Endothelial cell of umbilical vein (primary cell): ENCODE data around the gene MRC2. TPM values are rescaled to one million over a fixed set of nuclear protein-coding genes. Genes with fewer than 3 reads are reported as not detected.

Experiments used
- BruUV-seq: library from RNA; stranded (reverse); fragments of 400-500 nt; replicated peaks from 2 replicates; lab custom pipeline; 2021; lab: Mats Ljungman, UMichigan
- CTCF ChIA-PET: fragments of 300-600, 350-600 bp; sonication (Branson Sonifier 250); formaldehyde crosslinking; loops from one replicate; lab custom pipeline; 2021; ENCODE audit warnings: antibody characterized with exemption, inconsistent platforms; lab: Charles Lee
- POLR2A ChIA-PET: fragments of 300-600, 350-600 bp; sonication (Branson Sonifier 250); formaldehyde crosslinking; loops from one replicate; lab custom pipeline; 2021; ENCODE audit warnings: antibody characterized with exemption, inconsistent platforms; lab: Charles Lee
- DNase-seq: peaks from one replicate; pipeline ENCODE4 v3.0.0-alpha.2; 2011; ENCODE audit warnings: low read depth, low spot score
- FAIRE-seq: peaks from 2 replicates; lab custom pipeline; 2011; peaks lifted over from hg19 to GRCh38; lab: Jason Lieb, UNC
- H2AFZ ChIP-seq: 2 replicates; pipeline ENCODE4 v1.6.0; 2012; ENCODE audit warnings: low read depth, low read length, control low read depth, inconsistent platforms
- H3K27ac ChIP-seq: 2 replicates; pipeline ENCODE4 v1.5.1; 2011; ENCODE audit warnings: low read depth, mild to moderate bottlenecking, control low read depth, low read length, moderate library complexity; ENCODE audit not compliant: insufficient read depth
- H3K27me3 ChIP-seq, 2 experiments: 2 replicates each; pipeline versions ENCODE4 v1.6.0 to v1.6.1; 2011; ENCODE audit warnings: low read length in 2 of 2, mixed read lengths in 1 of 2; ENCODE audit not compliant: control insufficient read depth in 2 of 2, insufficient read depth in 2 of 2
- H3K36me3 ChIP-seq, 2 experiments: 2 replicates in 1 of 2; 3 replicates in 1 of 2; pipeline ENCODE4 v1.5.1; 2011; ENCODE audit warnings: low read length in 2 of 2, mild to moderate bottlenecking in 1 of 2, moderate library complexity in 1 of 2; ENCODE audit not compliant: control insufficient read depth in 2 of 2, insufficient read depth in 2 of 2; ENCODE audit errors: extremely low read depth in 1 of 2
- H3K4me1 ChIP-seq: 3 replicates; pipeline ENCODE4 v1.5.1; 2011; ENCODE audit warnings: mild to moderate bottlenecking, low read length; ENCODE audit not compliant: control insufficient read depth, insufficient read depth; ENCODE audit errors: extremely low read depth
- H3K4me2 ChIP-seq: 2 replicates; pipeline ENCODE4 v1.6.1; 2011; ENCODE audit warnings: low read length, control low read depth, mixed read lengths; ENCODE audit not compliant: insufficient read depth
- H3K4me3 ChIP-seq, 3 experiments: fragments of 200-600 bp in 1 of 3; sonication (generic), shearing (Covaris generic) in 1 of 3; replicated peaks in 1 of 3; 2 replicates each; pipeline ENCODE4 v1.5.1; 2011 to 2016; ENCODE audit warnings: control low read depth in 3 of 3, low read length in 3 of 3, mild to moderate bottlenecking in 2 of 3, inconsistent platforms in 1 of 3, low read depth in 1 of 3, moderate library complexity in 1 of 3; ENCODE audit not compliant: insufficient read depth in 1 of 3
- H3K79me2 ChIP-seq: 2 replicates; pipeline ENCODE4 v1.6.0; 2012; ENCODE audit warnings: low read length, inconsistent platforms; ENCODE audit not compliant: control insufficient read depth, insufficient read depth
- H3K9ac ChIP-seq: replicated peaks from 2 replicates; pipeline ENCODE3; 2011; ENCODE audit warnings: low read length, control low read depth; ENCODE audit not compliant: insufficient read depth; ENCODE audit errors: extremely low read depth
- H3K9me1 ChIP-seq: replicated peaks from 3 replicates; pipeline ENCODE4 v1.6.0; 2011; ENCODE audit warnings: mild to moderate bottlenecking, low read length; ENCODE audit not compliant: control insufficient read depth, insufficient read depth; ENCODE audit errors: extremely low read depth
- H3K9me3 ChIP-seq: replicated peaks from 2 replicates; pipeline ENCODE4 v1.5.1; 2012; ENCODE audit warnings: low read length, inconsistent platforms; ENCODE audit not compliant: control insufficient read depth, insufficient read depth
- H4K20me1 ChIP-seq: replicated peaks from 2 replicates; pipeline ENCODE3; 2011; ENCODE audit warnings: mild to moderate bottlenecking, low read length; ENCODE audit not compliant: control insufficient read depth, insufficient read depth; ENCODE audit errors: extremely low read depth
- EZH2 ChIP-seq: IDR thresholded peaks from 2 replicates; pipeline ENCODE4 v1.6.1; 2012; ENCODE audit warnings: borderline replicate concordance, low read depth, mild to moderate bottlenecking, moderate library complexity, low read length, inconsistent platforms; ENCODE audit not compliant: severe bottlenecking
- FOS ChIP-seq: IDR thresholded peaks from 2 replicates; pipeline ENCODE4 v1.6.1; 2011; ENCODE audit warnings: mild to moderate bottlenecking, low read length, moderate library complexity, borderline replicate concordance; ENCODE audit not compliant: insufficient read depth
- GATA2 ChIP-seq: IDR thresholded peaks from 2 replicates; pipeline ENCODE4 v1.7.0; 2011; ENCODE audit warnings: low read depth, mild to moderate bottlenecking, moderate library complexity, mixed read lengths, low read length; ENCODE audit not compliant: insufficient read length, insufficient read depth
- JUN ChIP-seq: IDR thresholded peaks from 2 replicates; pipeline ENCODE4 v1.6.1; 2011; ENCODE audit warnings: borderline replicate concordance, low read depth; ENCODE audit not compliant: insufficient read length, insufficient read depth
- MAX ChIP-seq: IDR thresholded peaks from 2 replicates; pipeline ENCODE4 v1.6.1; 2011; ENCODE audit not compliant: insufficient read depth, insufficient read length
- MYC ChIP-seq: IDR thresholded peaks from one replicate; pipeline ENCODE4 v1.6.1; 2011; ENCODE audit warnings: mild to moderate bottlenecking, low read depth, low read length
- dilution Hi-C: fragments of 300-500 bp; cut with MboI; formaldehyde crosslinking; loops from one replicate; pipeline ENCODE4 v1.15.0; 2019; ENCODE audit warnings: low sequenced_read_pairs; ENCODE audit not compliant: extremely low pct_ligation_motif_present
- intact Hi-C: fragments of 100-400 bp; cut with micrococcal nuclease; formaldehyde crosslinking; loops from one replicate; pipeline ENCODE4 v1.10.0; 2022
- polyA plus RNA-seq, 4 experiments: library from polyadenylated mRNA; depleted of rRNA in 3 of 4; stranded (reverse) in 3 of 4; unstranded in 1 of 4; fragments of >200 nt; gene quantifications; 2 replicates each; pipeline versions ENCODE4 v1.2.1 to v1.2.3, GENCODE V29; 2011 to 2012; ENCODE audit warnings: missing spikeins in 1 of 4
- total RNA-seq: library from RNA; stranded (reverse); gene quantifications from 2 replicates; pipeline ENCODE4 v1.2.3, GENCODE V29; 2021
- TF ChIP-seq, protein P1 (sequence below), 2 donors: IDR thresholded peaks; 1 replicate in 1 of 2; 2 replicates in 1 of 2; pipeline ENCODE4 v1.5.1; 2011; ENCODE audit warnings: low read length in 2 of 2, mild to moderate bottlenecking in 2 of 2, moderate library complexity in 2 of 2, control low read depth in 1 of 2, inconsistent platforms in 1 of 2, low read depth in 1 of 2; ENCODE audit not compliant: insufficient read depth in 1 of 2; ENCODE audit errors: extremely low read depth in 1 of 2

The MRC2 gene
- total and polyA plus RNA-seq, 2 donors (not counting 3 experiments of a cell fraction or from before 2014, with no cell fraction given) = 30.6 to 52.7 TPM

GRCh38 chr17:62696256-62696655 lies 68.8 kb downstream of the MRC2 start:
- Histone ChIP-seq H3K79me2 (no peaks in the 10 kb centered on the region), H3K36me3 (no peaks in the 10 kb centered on the region), H4K20me1 (no peaks in the 10 kb centered on the region), H3K4me3 (no peak overlapping the region), H2AFZ (no peak overlapping the region), H3K27ac (no peak overlapping the region), H3K4me2 (no peak overlapping the region), H3K27me3 (no peaks in the 10 kb centered on the region), H3K9me3 (no peaks in the 10 kb centered on the region), H3K9me1 (no peaks in the 10 kb centered on the region), H3K9ac (no peak overlapping the region), H3K4me1 (peaks cover 18% of the 10 kb centered on the region)
- CTCF ChIA-PET = interaction anchor here (5.5 kb wide), 1 partner anchor 23 kb away, joined by 26 read pairs; no protein-coding TSS in a partner anchor
- no peak for FAIRE-seq
- TF ChIP-seq EZH2 (no peak), GATA2 (no peak), MYC (no peak), FOS (no peak), JUN (no peak), MAX (no peak)
- TF ChIP-seq, protein P1, sequence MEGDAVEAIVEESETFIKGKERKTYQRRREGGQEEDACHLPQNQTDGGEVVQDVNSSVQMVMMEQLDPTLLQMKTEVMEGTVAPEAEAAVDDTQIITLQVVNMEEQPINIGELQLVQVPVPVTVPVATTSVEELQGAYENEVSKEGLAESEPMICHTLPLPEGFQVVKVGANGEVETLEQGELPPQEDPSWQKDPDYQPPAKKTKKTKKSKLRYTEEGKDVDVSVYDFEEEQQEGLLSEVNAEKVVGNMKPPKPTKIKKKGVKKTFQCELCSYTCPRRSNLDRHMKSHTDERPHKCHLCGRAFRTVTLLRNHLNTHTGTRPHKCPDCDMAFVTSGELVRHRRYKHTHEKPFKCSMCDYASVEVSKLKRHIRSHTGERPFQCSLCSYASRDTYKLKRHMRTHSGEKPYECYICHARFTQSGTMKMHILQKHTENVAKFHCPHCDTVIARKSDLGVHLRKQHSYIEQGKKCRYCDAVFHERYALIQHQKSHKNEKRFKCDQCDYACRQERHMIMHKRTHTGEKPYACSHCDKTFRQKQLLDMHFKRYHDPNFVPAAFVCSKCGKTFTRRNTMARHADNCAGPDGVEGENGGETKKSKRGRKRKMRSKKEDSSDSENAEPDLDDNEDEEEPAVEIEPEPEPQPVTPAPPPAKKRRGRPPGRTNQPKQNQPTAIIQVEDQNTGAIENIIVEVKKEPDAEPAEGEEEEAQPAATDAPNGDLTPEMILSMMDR (IDR thresholded peaks at IDR 0.05; ENCODE audit: extremely low read depth in 1 of 2, insufficient read depth in 1 of 2, low read depth in 1 of 2, low read length in 2 of 2) = no peak
- dilution Hi-C loops (no loop called here), intact Hi-C loops (no loop called here)
- no TSS peak for BruUV-seq
- POLR2A ChIA-PET = no interaction called here
- DNase-seq = no peak
